ENCODE measurements around the gene STK40. TPM values are rescaled to one million over a fixed set of nuclear protein-coding genes. Genes with fewer than 3 reads are reported as not detected.

The STK40 gene
- total and polyA plus RNA-seq, 9 of the 15 experiments (the other 6 are each of a cell fraction or from before 2014, with no cell fraction given) = 0.69 to 94.3 (median 39.1) TPM

GRCh38 chr1:36323636-36324352, 61.9 kb downstream of the STK40 start, which contains the start of gene EVA1B (continued):
- TF ChIP-seq BDP1 (IDR thresholded peaks at IDR 0.05; ENCODE audit: insufficient read depth, insufficient read length) = no peak
- TF ChIP-seq SIRT6 (IDR thresholded peaks at IDR 0.05; ENCODE audit: low read depth, low read length) = no peak
- no peak for TF ChIP-seq JUND (IDR thresholded peaks at IDR 0.05; ENCODE audit: borderline replicate concordance, low read depth, low read length)
- no peak for TF ChIP-seq JUND (tag; IDR thresholded peaks at IDR 0.05; ENCODE audit: borderline replicate concordance, low read depth, low read length)
- TF ChIP-seq MAX (CRISPR knock-in tag; IDR thresholded peaks at IDR 0.05) = 0 out of 2 replicates have a peak, but pooled peaks have one; percentile 33
- TF ChIP-seq, protein P1, sequence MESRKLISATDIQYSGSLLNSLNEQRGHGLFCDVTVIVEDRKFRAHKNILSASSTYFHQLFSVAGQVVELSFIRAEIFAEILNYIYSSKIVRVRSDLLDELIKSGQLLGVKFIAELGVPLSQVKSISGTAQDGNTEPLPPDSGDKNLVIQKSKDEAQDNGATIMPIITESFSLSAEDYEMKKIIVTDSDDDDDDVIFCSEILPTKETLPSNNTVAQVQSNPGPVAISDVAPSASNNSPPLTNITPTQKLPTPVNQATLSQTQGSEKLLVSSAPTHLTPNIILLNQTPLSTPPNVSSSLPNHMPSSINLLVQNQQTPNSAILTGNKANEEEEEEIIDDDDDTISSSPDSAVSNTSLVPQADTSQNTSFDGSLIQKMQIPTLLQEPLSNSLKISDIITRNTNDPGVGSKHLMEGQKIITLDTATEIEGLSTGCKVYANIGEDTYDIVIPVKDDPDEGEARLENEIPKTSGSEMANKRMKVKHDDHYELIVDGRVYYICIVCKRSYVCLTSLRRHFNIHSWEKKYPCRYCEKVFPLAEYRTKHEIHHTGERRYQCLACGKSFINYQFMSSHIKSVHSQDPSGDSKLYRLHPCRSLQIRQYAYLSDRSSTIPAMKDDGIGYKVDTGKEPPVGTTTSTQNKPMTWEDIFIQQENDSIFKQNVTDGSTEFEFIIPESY (CRISPR knock-in tag; IDR thresholded peaks at IDR 0.05) = peak; percentile 89; the same call in 1 of the 2 replicates
- TF ChIP-seq, protein P2, sequence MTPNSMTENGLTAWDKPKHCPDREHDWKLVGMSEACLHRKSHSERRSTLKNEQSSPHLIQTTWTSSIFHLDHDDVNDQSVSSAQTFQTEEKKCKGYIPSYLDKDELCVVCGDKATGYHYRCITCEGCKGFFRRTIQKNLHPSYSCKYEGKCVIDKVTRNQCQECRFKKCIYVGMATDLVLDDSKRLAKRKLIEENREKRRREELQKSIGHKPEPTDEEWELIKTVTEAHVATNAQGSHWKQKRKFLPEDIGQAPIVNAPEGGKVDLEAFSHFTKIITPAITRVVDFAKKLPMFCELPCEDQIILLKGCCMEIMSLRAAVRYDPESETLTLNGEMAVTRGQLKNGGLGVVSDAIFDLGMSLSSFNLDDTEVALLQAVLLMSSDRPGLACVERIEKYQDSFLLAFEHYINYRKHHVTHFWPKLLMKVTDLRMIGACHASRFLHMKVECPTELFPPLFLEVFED (CRISPR knock-in tag; conservative IDR thresholded peaks at IDR 0.05) = no peak
- TF ChIP-seq KHSRP (IDR thresholded peaks at IDR 0.05) = no peak
- no peak for TF ChIP-seq NCOR1 (IDR thresholded peaks at IDR 0.05)
- TF ChIP-seq, protein P3, sequence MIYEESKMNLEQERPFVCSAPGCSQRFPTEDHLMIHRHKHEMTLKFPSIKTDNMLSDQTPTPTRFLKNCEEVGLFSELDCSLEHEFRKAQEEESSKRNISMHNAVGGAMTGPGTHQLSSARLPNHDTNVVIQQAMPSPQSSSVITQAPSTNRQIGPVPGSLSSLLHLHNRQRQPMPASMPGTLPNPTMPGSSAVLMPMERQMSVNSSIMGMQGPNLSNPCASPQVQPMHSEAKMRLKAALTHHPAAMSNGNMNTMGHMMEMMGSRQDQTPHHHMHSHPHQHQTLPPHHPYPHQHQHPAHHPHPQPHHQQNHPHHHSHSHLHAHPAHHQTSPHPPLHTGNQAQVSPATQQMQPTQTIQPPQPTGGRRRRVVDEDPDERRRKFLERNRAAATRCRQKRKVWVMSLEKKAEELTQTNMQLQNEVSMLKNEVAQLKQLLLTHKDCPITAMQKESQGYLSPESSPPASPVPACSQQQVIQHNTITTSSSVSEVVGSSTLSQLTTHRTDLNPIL (CRISPR knock-in tag; IDR thresholded peaks at IDR 0.05) = no peak
- TF ChIP-seq, protein P4, sequence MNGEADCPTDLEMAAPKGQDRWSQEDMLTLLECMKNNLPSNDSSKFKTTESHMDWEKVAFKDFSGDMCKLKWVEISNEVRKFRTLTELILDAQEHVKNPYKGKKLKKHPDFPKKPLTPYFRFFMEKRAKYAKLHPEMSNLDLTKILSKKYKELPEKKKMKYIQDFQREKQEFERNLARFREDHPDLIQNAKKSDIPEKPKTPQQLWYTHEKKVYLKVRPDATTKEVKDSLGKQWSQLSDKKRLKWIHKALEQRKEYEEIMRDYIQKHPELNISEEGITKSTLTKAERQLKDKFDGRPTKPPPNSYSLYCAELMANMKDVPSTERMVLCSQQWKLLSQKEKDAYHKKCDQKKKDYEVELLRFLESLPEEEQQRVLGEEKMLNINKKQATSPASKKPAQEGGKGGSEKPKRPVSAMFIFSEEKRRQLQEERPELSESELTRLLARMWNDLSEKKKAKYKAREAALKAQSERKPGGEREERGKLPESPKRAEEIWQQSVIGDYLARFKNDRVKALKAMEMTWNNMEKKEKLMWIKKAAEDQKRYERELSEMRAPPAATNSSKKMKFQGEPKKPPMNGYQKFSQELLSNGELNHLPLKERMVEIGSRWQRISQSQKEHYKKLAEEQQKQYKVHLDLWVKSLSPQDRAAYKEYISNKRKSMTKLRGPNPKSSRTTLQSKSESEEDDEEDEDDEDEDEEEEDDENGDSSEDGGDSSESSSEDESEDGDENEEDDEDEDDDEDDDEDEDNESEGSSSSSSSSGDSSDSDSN (IDR thresholded peaks at IDR 0.05; ENCODE audit: borderline replicate concordance in 1 of 2, low read depth in 2 of 2, low read length in 2 of 2) = peak in 1 of 2 experiments; percentile 59; a peak in 2 of 4 replicates
- 0 out of 2 replicates have a peak, but pooled peaks have one; percentile 49 for TF ChIP-seq HDGF (IDR thresholded peaks at IDR 0.05)
